Measurements from ENCODE around the gene MYLK4.

MYLK4 gene

DNA sequence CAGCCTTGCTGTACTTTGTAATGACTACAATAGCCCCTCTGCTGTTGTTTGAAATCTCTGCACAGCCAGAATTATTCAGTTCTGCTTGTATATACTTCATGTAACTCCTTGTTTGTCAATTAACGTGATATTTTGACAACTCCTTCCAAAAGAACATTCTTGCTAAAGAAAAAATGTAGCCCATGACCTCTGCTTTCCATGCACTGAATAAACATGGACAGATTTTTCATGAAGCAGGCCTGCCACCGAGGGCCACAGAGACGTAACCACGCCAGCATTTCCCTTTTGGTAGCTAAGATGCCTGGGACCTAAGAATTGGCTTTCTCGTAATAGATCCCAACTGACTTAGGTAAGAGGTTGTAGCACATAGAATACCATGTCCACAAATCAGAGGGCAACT is 135.9 kb downstream of the MYLK4 start:
- TF ChIP-seq, protein P1, sequence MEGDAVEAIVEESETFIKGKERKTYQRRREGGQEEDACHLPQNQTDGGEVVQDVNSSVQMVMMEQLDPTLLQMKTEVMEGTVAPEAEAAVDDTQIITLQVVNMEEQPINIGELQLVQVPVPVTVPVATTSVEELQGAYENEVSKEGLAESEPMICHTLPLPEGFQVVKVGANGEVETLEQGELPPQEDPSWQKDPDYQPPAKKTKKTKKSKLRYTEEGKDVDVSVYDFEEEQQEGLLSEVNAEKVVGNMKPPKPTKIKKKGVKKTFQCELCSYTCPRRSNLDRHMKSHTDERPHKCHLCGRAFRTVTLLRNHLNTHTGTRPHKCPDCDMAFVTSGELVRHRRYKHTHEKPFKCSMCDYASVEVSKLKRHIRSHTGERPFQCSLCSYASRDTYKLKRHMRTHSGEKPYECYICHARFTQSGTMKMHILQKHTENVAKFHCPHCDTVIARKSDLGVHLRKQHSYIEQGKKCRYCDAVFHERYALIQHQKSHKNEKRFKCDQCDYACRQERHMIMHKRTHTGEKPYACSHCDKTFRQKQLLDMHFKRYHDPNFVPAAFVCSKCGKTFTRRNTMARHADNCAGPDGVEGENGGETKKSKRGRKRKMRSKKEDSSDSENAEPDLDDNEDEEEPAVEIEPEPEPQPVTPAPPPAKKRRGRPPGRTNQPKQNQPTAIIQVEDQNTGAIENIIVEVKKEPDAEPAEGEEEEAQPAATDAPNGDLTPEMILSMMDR (conservative IDR thresholded peaks at IDR 0.05; ENCODE audit: low read length) = no peak
- DNase-seq (ENCODE audit: low read depth) = no peak
- H3K4me3 ChIP-seq (ENCODE audit: low read length) = no peak overlapping the region

DNA sequence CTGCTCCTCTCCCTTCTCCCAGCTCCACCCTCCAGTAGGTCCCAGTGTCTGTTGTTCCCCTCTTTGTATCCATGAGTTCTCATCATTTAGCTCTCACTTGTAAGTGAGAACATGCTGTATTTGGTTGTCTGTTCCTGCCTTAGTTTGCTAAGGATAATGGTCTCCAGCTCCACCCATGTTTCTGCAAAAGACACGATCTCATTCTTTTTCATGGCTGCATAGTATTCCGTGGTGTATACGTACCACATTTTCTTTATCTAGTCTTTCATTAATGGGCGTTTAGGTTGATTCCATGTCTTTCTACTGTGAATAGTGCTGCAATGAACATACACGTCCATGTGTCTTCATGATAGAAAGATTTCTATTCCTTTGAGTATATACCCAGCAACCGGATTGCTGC is 136.6 kb downstream of the MYLK4 start:
- no peak for DNase-seq (ENCODE audit: low read depth)
- TF ChIP-seq, protein P1 (conservative IDR thresholded peaks at IDR 0.05; ENCODE audit: low read length) = no peak
- H3K4me3 ChIP-seq (ENCODE audit: low read length) = no peak overlapping the region

All from AG10803 (cell line).